Measurements from ENCODE around the gene BIN1.

GRCh38 chr2:127060264-127060945 is 46.5 kb downstream of the BIN1 start:
- no peak for TF ChIP-seq CTCF (IDR thresholded peaks at IDR 0.05 in 4 of 5, conservative IDR thresholded peaks at IDR 0.05 in 1 of 5)
- no peak for TF ChIP-seq POLR2A (IDR thresholded peaks at IDR 0.05)

All from gastrocnemius medialis (tissue), 4 donors.